CD4-positive, alpha-beta T cell treated with Interleukin-6 at 100 ng/mL for 8 hours (primary cell): Measurements from ENCODE around the gene BCL11B.

Experiments used
- DNase-seq: peaks from one replicate; pipeline ENCODE4 v3.0.0-alpha.2; 2020; ENCODE audit warnings: mixed read lengths, low spot score

BCL11B gene

DNA sequence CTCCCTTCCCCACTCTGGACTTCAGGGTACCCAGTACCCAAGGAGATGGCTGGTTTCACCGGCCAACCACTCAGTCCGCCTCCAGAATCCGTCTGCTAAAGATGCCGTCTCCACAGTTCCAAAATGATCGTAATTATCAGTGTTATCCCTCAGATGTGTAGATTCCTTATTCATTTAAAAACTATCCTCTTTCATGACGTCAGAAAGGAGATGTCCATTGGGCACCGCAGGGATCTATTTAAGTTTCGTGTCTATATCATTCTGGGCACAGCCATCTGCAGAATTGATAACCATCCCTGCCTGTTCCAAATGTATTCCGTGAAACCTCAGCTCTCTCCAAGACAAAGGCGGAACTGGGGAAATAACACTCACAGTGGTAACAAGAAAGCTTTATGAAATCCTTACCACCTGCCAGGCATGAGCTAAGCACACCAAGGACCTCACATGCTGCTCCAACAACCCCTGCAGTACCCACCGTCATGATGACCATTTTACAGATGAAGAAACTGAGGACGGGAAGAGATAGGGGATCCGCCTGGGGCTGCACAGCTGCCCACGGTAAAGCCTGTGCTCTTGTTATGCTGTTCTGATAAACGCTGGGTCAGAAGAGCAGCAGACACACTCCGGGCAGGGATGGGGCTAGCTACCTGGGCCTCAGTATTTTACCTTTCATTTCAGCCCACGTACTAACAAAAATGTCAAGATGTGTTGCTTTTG, 90.0 kb downstream of the BCL11B start:
- no peak for DNase-seq

- DNase-seq = no peak
These were observed 90.8 kb downstream of the BCL11B start for GRCh38 chr14:99181241-99181640.

DNA sequence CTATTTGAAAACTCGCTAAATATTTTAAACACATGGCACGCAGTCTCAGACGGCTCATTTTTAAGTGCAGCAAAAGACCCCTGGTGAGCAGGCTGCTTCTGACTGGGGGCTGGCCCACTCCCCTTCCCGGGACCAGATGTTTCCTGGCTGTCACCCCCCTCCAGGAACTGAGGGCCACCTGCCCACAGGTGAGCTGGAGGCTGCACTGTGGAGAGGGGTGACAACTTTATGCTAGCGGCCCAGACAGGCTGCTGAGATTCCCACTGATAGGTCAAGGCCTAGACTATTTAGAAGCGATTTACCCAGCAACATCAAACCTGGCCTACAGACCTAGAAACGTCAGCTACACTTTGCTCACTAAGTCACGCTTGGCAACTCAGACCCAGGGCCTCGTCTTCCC, 92.1 kb downstream of the BCL11B start:
- DNase-seq = no peak

DNA sequence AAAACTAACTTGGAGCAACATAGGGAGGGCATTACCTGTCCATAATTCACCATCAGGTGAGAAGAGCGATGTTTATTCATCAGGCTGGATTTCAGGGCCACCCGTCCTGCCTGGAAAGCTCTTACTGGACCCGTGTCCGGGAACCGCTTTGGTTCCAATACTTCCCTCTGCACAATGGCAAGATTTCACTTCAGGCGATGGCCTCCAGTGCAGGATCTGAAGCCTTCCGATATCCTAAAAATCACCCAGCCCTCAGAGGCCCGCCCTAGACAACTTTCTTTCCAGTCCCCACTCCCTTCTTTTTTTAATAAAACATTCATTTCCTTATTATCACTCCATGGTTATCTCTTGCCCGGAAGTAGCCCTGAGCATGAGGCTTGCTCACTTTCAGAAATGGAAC, 92.5 kb downstream of the BCL11B start:
- DNase-seq = no peak

DNA sequence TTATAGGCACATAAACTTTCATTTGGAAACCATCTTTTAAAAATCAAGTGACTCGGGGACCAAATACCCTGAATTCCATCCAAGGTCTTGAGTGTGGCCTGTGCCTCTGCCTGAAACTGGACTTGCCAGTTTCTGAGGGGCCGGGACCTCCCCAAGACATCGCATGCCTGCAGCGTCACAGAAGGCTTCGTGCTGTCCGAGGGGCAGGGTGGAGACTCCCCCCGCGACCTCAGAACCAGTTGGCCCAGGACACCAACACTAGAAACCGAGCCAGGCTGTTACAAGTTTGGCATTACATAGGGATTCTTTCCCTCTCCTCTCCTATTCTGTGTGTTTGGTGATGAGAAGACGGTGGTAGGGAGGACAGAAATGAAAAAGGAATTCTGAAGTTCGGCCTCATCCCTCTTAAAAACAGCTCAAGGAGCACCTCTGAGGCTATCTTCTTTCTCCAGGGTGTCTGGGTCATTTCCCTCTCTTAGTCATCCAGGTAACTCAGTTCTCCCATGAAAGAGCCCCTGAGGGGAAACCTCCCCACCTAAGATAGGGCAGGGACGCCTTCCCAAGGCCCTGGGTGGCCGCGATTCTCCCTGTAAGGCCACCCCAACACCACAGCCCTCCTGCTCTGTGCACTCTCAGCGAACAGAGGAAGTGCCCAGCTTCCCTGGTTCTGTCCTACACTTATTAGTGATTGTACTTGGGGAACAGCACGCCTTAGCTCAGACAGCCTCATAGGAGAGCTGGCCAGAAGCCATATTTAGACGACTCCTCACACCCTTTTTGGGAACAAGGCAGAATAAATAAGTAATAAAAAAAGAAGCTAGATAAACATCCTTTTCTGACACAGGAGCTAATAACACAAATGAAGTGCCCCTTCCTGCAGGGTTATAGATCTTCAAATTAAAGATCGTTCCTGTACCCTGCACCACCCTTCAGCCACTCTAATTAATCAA, 93.8 kb downstream of the BCL11B start:
- no peak for DNase-seq

GRCh38 chr14:99177046-99177655, 94.8 kb downstream of the BCL11B start:
- DNase-seq = no peak

- no peak for DNase-seq
These were observed 95.6 kb downstream of the BCL11B start for GRCh38 chr14:99176156-99176945.

DNA sequence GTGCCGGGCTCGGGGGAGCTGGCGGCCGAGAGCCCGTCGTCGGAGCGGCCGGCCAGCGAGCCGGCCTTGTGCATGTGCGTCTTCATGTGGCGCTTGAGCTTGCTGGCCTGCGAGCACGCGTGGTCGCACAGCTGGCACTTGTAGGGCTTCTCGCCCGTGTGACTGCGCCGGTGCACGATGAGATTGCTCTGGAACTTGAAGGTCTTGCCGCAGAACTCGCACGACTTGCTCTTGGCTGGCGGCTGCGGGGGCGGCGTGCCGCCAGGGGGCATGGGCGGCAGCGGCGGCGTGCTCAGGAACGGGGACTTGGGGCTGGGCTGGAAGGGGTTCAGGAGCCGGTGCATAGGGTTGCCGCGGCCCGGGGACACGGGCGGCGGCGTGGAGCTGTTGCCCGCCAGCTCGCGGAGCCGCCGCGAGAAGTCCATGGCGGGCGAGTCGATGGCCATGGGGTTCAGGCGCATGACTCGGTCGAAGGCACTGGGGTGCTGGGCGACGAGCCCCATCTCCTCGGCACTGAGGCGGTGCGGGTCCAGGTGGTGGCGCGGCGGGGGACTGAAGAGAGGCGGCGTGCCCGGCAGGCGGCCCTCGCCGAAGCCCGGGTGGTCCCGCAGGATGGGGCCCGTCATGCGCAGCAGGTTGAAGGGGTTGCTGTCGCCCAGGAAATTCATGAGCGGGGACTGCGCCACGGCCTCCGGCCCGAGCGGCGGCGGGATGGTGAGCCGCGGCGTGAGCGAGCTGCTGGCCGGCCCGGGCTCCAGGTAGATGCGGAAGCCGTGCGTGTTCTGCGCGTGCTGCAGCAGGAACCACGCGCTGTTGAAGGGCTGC, 96.5 kb downstream of the BCL11B start:
- no peak for DNase-seq

- no peak for DNase-seq
These were observed 97.2 kb downstream of the BCL11B start for GRCh38 chr14:99174770-99175319.

- DNase-seq = no peak
These were observed 97.8 kb downstream of the BCL11B start for GRCh38 chr14:99174081-99174769.

DNA sequence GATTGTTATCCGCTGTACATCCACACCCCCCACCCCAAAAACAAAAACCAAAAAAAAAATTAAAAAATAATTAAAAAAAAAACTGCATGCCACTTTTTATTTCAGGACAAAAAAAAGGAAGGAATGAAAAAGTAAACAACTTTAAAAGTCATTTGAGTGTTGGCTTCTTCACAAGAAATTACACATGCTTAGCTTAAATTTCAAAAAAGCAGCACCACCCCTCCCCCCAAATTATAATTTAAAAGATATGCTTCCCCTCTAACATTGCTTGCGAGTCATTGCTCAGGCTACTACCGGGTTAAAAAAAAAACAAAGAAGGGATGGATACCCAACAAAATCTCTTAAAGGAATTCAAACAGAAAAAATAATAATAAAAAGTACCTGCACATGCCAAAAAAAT, 98.5 kb downstream of the BCL11B start:
- DNase-seq = no peak

DNA sequence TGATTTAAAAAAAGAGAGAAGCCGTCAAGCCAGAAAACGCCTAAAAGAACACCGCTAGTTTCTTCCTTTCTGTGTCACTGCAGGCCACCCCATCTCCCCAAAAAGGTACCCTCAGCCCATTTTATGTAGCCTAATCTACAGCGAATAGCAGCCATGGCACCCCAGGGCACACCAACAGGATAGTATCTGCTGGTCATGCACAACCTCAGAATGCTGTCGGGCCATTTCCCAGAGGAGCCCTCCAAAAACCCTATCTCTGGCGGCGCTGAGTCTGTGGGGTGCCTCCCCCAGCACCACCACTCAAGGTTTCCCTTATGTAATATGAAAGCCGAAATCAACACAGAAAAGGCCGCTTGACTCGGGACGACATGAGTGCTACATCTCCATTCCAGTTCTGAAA, 98.9 kb downstream of the BCL11B start:
- no peak for DNase-seq

DNA sequence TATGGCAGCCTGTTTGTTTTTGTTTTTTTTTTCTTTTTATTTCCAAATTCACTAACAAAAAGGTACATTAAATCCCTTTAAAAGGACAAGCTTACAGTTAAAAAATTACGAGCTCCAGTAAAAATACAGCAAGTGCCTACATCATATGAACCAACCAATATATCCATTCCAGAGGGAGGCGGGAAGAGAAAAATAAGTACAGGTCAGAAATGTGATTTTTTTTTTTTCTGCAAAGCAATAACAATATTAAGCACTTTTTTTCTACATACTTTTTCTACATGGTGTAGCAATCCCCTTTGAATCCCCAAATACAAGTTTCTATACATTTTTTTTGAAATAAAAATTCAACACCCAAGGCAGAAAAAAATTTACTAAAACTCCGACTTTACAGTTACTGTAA, 100.6 kb downstream of the BCL11B start:
- no peak for DNase-seq

DNA sequence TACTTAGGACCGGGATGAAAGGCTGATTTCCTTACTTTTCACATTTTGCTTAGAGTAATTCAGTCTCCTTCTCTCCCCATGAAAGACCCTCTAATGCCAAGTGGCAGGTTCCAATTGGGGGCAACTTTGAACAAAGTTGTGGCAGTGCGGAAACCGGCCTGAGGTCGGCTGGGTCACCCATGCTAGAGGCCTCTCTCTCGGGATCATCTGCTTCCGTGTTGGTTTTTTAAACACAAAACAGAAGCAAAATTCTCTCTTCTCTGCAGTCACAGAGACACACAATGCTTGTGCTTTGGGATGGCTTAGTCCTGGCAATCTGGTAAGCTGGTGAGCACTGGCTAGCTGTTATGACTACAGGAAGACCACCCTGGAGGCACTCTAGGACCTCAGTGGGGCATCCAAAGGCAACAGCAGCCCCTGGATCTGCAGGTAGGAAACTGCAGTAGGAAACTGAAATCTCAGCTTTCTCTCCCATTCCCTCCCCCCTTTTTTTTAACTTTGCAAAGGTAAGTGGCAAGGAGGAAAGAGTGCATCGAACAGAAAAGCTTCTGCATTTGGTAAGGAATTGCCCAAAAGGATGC, 102.1 kb downstream of the BCL11B start:
- DNase-seq = no peak

- no peak for DNase-seq
These were observed 103.7 kb downstream of the BCL11B start for GRCh38 chr14:99168330-99168729.

DNA sequence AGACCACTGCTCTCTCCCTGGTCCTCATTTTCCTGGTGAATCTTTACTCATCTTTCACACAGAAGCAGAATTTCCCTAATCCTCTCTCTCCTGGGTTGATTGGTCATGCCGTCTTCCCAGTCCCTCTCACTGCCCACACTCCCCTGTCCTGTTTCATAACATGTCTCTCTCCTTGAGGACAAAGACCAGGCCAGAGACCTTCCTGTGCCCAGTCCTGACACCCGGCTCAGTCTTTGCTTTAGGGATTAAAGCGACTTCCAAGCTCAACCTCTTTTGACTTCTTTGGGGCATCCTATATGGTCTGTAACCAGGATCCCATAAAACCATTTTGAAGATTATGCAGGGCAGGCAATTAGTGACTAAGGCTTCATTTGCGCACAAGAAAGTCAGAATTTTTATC, 105.5 kb downstream of the BCL11B start:
- no peak for DNase-seq

DNA sequence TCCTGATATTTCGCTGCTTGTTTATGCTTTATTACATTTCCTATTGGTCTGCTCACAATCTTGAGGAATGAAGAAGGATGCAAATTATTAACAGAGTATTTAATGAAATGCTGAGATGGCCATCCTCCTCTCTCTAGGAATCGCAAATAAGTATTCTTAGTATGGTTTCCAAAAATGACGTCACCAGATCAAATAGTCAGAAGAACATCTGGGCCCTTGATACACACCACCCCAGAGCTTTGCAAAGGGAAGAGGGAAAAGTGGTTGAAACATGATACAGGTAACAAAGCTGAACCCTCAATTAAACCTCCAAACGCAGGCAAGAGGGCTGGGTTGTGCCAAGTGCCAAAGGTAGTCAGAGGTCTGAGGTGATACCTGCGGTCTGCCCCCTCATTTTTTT, 107.3 kb downstream of the BCL11B start:
- no peak for DNase-seq

DNA sequence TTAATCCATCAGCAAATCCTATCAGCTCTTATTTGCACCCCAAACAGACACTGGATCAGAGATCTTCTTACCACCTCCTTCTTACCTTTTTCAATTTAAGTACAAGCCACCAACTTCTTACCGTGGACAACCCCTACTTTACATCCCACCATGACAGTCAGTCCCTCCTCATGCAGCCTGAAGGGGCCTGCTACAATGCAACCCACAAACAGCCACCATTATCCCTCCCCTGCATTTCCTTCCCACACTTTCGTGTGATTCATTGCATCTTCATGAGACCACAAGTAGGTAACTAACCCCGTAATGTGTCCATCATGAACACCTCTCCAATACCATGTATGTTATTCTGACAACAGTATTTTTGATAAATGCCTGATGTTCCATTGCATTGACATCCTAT, 108.6 kb downstream of the BCL11B start:
- no peak for DNase-seq

DNA sequence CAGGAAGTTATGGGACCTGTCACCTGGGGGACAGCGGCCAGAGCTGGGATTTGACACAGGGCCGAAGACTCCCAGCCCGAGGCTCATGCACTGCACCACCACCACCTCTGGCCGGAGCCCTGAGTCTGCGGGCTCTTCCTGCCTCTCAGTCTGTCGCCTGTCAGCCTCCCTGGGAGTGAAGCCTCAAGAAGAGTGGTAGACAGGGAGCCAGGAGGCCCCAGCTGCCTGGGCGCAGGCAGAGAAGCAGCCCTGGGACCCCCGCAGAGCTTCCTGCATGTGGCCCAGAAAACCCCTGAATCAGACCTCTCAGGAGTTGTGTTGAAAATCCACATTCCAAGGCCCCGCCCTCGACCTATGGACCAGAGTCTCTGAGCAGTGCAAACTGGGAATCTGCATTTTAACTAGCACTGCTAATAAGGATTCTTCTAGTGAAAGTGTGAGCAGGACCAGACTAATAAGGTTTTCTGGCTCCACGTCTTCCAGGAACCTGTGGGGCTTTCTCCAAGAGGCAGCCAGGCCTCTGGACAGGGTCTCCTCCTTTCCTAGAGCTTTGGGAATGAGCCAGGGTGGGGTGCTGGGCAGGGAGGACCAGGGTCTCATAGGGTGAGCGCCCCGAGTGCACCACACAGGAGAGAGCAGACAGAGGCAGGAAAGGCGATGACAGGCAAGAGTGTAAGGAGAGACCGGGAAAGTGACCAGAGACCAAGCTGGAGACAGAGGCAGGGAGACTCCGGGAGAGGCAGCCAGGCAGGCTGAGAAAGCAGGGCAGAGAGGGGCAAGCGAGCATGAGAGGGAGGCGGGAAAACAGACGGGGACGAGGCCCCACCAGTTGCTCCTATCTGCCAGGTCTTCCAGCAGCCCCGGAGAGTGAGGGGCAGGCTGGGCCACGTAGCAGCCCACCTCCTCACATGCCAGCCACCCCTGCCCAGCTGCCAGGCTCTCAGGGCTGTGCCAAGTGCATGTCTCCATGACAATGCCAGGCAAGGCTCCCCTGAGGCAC, 112.4 kb downstream of the BCL11B start:
- no peak for DNase-seq
